Progenitor cell of endocrine pancreas (in vitro differentiated cells): ENCODE measurements around the gene CDK1. TPM values are rescaled to one million over a fixed set of nuclear protein-coding genes. Genes with fewer than 3 reads are reported as not detected.

Experiments used
- DNase-seq: peaks from one replicate; pipeline ENCODE4 v3.0.0; 2021; ENCODE audit warnings: low spot score; ENCODE audit not compliant: unreplicated experiment
- H3K27ac Mint-ChIP-seq: 2 replicates; pipeline ENCODE4 v1.8.0; 2021; ENCODE audit warnings: mild to moderate bottlenecking, moderate library complexity, mixed read lengths
- H3K27me3 Mint-ChIP-seq: 2 replicates; pipeline ENCODE4 v1.8.0; 2021; ENCODE audit warnings: mixed read lengths
- H3K36me3 Mint-ChIP-seq: 2 replicates; pipeline ENCODE4 v1.8.0; 2022; ENCODE audit warnings: mixed read lengths; ENCODE audit not compliant: insufficient read depth
- H3K4me1 Mint-ChIP-seq: 2 replicates; pipeline ENCODE4 v1.8.0; 2021; ENCODE audit warnings: low read depth, mixed read lengths
- H3K4me3 Mint-ChIP-seq: 2 replicates; pipeline ENCODE4 v1.8.0; 2021; ENCODE audit warnings: low read depth, mild to moderate bottlenecking, moderate library complexity, mixed read lengths
- H3K9me3 Mint-ChIP-seq: 2 replicates; pipeline ENCODE4 v1.8.0; 2021; ENCODE audit warnings: low read depth, mixed read lengths
- CTCF ChIP-seq: fragments of 200-600 bp; sonication (generic); IDR thresholded peaks from one replicate; pipeline ENCODE4 v1.5.0; 2021; ENCODE audit warnings: antibody characterized with exemption, mild to moderate bottlenecking; ENCODE audit not compliant: unreplicated experiment
- total RNA-seq: library from RNA; stranded (reverse); gene quantifications from 2 replicates; pipeline ENCODE4 v1.2.1, GENCODE V29; 2021

Gene CDK1
- total RNA-seq, 1 donor from 2014 or later: 38.2 TPM

GRCh38 chr10:60767424-60767823 is 10.9 kb upstream of the CDK1 start:
- DNase-seq: no peak
- TF ChIP-seq CTCF: no peak
- Mint-ChIP-seq H3K9me3 (no peaks in the 10 kb centered on the region), H3K4me3 (no peak overlapping the region), H3K36me3 (no peaks in the 10 kb centered on the region), H3K27me3 (no peaks in the 10 kb centered on the region), H3K4me1 (peaks cover 4% of the 10 kb centered on the region), H3K27ac (no peak overlapping the region)

GRCh38 chr10:60769406-60769805 is 8.9 kb upstream of the CDK1 start:
- Mint-ChIP-seq H3K36me3 (no peaks in the 10 kb centered on the region), H3K27me3 (no peaks in the 10 kb centered on the region), H3K4me1 (peaks cover 4% of the 10 kb centered on the region), H3K9me3 (no peaks in the 10 kb centered on the region), H3K27ac (no peak overlapping the region), H3K4me3 (no peak overlapping the region)
- no peak for TF ChIP-seq CTCF
- no peak for DNase-seq

GRCh38 chr10:60777696-60778213 is 523 bp upstream of the CDK1 start:
- H3K27me3 Mint-ChIP-seq: no peaks in the 10 kb centered on the region

GRCh38 chr10:60778971-60779796 is 906 bp downstream of the CDK1 start:
- DNase-seq: no peak
- no peak for TF ChIP-seq CTCF
- Mint-ChIP-seq H3K9me3 (no peaks in the 10 kb centered on the region), H3K27me3 (no peaks in the 10 kb centered on the region), H3K27ac (peak overlapping the region; percentile 55), H3K36me3 (no peaks in the 10 kb centered on the region), H3K4me1 (peaks cover 22% of the 10 kb centered on the region), H3K4me3 (peak overlapping the region; percentile 98)

More at GRCh38 chr10:60777696-60778213, 523 bp upstream of the CDK1 start:
- no peak for TF ChIP-seq CTCF
- peak overlapping the region; percentile 98 for H3K27ac Mint-ChIP-seq
- peaks cover 22% of the 10 kb centered on the region for H3K4me1 Mint-ChIP-seq
- H3K4me3 Mint-ChIP-seq: peak overlapping the region; percentile 98
- DNase-seq: no peak
- H3K36me3 Mint-ChIP-seq: no peaks in the 10 kb centered on the region
- H3K9me3 Mint-ChIP-seq: no peaks in the 10 kb centered on the region

- Mint-ChIP-seq H3K27ac (no peak overlapping the region), H3K27me3 (no peaks in the 10 kb centered on the region), H3K4me1 (peaks cover 22% of the 10 kb centered on the region), H3K9me3 (no peaks in the 10 kb centered on the region), H3K36me3 (no peaks in the 10 kb centered on the region), H3K4me3 (peak overlapping the region; percentile 1)
- no peak for DNase-seq
- TF ChIP-seq CTCF: no peak
Measured at GRCh38 chr10:60781661-60782060, 3.4 kb downstream of the CDK1 start.
